GM12878 (cell line): Measurements from ENCODE around the gene SLC30A4. TPM values are rescaled to one million over a fixed set of nuclear protein-coding genes. Genes with fewer than 3 reads are reported as not detected.

Experiments used
- BCLAF1 ChIP-seq: fragments of 450-650 bp; IDR thresholded peaks from 2 replicates; pipeline ENCODE4 v1.6.1; 2017; ENCODE audit warnings: antibody characterized with exemption, mild to moderate bottlenecking, moderate library complexity
- CBX5 ChIP-seq: sonication (generic); IDR thresholded peaks from 2 replicates; pipeline ENCODE4 v1.6.1; 2016; ENCODE audit warnings: low read depth, moderate library complexity, mild to moderate bottlenecking, inconsistent platforms
- CREM ChIP-seq: IDR thresholded peaks from 2 replicates; pipeline ENCODE4 v1.6.1; 2014; ENCODE audit warnings: antibody characterized with exemption, low read depth
- DPF2 ChIP-seq: fragments of 450-650 bp; IDR thresholded peaks from 2 replicates; pipeline ENCODE4 v1.6.1; 2017; ENCODE audit warnings: mild to moderate bottlenecking
- EED ChIP-seq: sonication (generic); IDR thresholded peaks from 2 replicates; pipeline ENCODE4 v1.6.1; 2016; ENCODE audit warnings: antibody characterized with exemption, low read depth
- FOXK2 ChIP-seq: fragments of 450-650 bp; IDR thresholded peaks from 2 replicates; pipeline ENCODE4 v1.6.1; 2017; ENCODE audit warnings: mild to moderate bottlenecking, moderate library complexity
- LARP7 ChIP-seq: fragments of 450-650 bp; IDR thresholded peaks from 2 replicates; pipeline ENCODE4 v1.6.1; 2017; ENCODE audit warnings: mild to moderate bottlenecking
- MAX ChIP-seq: IDR thresholded peaks from 2 replicates; pipeline ENCODE4 v1.6.1; 2012; ENCODE audit warnings: low read depth, low read length, improper control_type of control experiment
- MTA3 ChIP-seq: IDR thresholded peaks from 2 replicates; pipeline ENCODE4 v1.6.1; 2012; ENCODE audit warnings: low read length, inconsistent platforms, borderline replicate concordance
- PRDM15 ChIP-seq: fragments of 450-650 bp; formaldehyde crosslinking; IDR thresholded peaks from 2 replicates; pipeline ENCODE4 v1.4.0; 2020; ENCODE audit warnings: mild to moderate bottlenecking, moderate library complexity
- SIX5 ChIP-seq: IDR thresholded peaks from 2 replicates; pipeline ENCODE4 v1.6.1; 2011; ENCODE audit warnings: mild to moderate bottlenecking, low read depth, low read length, moderate library complexity; ENCODE audit not compliant: severe bottlenecking
- SMARCA5 ChIP-seq: fragments of 450-650 bp; IDR thresholded peaks from 2 replicates; pipeline ENCODE4 v1.6.1; 2017; ENCODE audit warnings: mild to moderate bottlenecking
- TCF7 ChIP-seq: IDR thresholded peaks from 2 replicates; pipeline ENCODE4 v1.6.1; 2014; ENCODE audit warnings: antibody characterized with exemption, borderline replicate concordance
- USF1 ChIP-seq: IDR thresholded peaks from 2 replicates; pipeline ENCODE4 v1.6.1; 2011; ENCODE audit warnings: borderline replicate concordance, low read depth, mild to moderate bottlenecking, moderate library complexity, mixed read lengths, low read length; ENCODE audit not compliant: insufficient read depth; ENCODE audit errors: extremely low read length
- USF2 ChIP-seq: IDR thresholded peaks from 2 replicates; pipeline ENCODE4 v1.6.1; 2011; ENCODE audit warnings: low read depth, low read length, improper control_type of control experiment, borderline replicate concordance
- ZNF592 ChIP-seq: fragments of 450-650 bp; IDR thresholded peaks from 2 replicates; pipeline ENCODE4 v1.6.1; 2017; ENCODE audit warnings: mild to moderate bottlenecking, moderate library complexity
- polyA plus RNA-seq, 11 experiments: library from polyadenylated mRNA; depleted of rRNA in 4 of 11; unstranded in 6 of 11; stranded (reverse) in 5 of 11; fragments of >200 nt; fragmentation: Nextera tagmentation in 4 of 11; fragmentation: Illumina TruSeq in 1 of 11; extraction: Ambion mirVana in 4 of 11; extraction: Trizol in 1 of 11; gene quantifications; 1 replicate in 1 of 11; 2 replicates in 10 of 11; pipeline versions ENCODE4 v1.2.1 to v1.2.3, GENCODE V29; 2011 to 2016; ENCODE audit warnings: inconsistent platforms in 2 of 11, missing spikeins in 2 of 11, low read depth in 1 of 11
- total RNA-seq, 4 experiments: library from RNA; depleted of rRNA in 3 of 4; stranded (reverse); fragments of >200 nt in 3 of 4; fragmentation: Illumina TruSeq in 1 of 4; extraction: Trizol in 1 of 4; gene quantifications; 2 replicates each; pipeline versions ENCODE4 v1.2.1 to v1.2.3, GENCODE V29; 2013 to 2021

The SLC30A4 gene
- total and polyA plus RNA-seq, 10 of the 15 experiments (the other 5 are each of a cell fraction or from before 2014, with no cell fraction given) = 0.05 to 0.31 (median 0.20) TPM

GRCh38 chr15:45522328-45523165 lies at the start of gene SLC30A4 (continued):
- TF ChIP-seq USF1 (no peak), SIX5 (no peak), MAX (peak; percentile 13; the same call in 1 of the 2 replicates), CBX5 (no peak), USF2 (no peak), DPF2 (peak; percentile 69; the same call in 1 of the 2 replicates), LARP7 (peak; percentile 70; the same call in 1 of the 2 replicates), CREM (no peak), MTA3 (no peak), EED (no peak), TCF7 (no peak), SMARCA5 (peak; percentile 65; the same call in 1 of the 2 replicates), PRDM15 (CRISPR knock-in tag) (no peak), BCLAF1 (no peak), ZNF592 (0 out of 2 replicates have a peak, but pooled peaks have one; percentile 61), FOXK2 (no peak)
